SK-N-SH treated with all-trans-retinoic acid at 6 μM for 48 hours (cell line): Measurements from ENCODE around the gene ACTR8.

ENCODE experiments used
- ARNTL ChIP-seq: fragments of 450-650 bp; formaldehyde crosslinking; IDR thresholded peaks from 2 replicates; pipeline ENCODE4 v1.5.0; 2020; ENCODE audit warnings: low read depth, mild to moderate bottlenecking, moderate library complexity, borderline replicate concordance
- CSDC2 ChIP-seq: fragments of 250-450 bp; sonication (Bioruptor Pico); IDR thresholded peaks from 2 replicates; pipeline ENCODE4 v1.5.0; 2020; ENCODE audit warnings: mild to moderate bottlenecking, moderate library complexity
- OSR1 ChIP-seq: fragments of 250-450 bp; sonication (Bioruptor Pico); IDR thresholded peaks from 2 replicates; pipeline ENCODE4 v1.8.0; 2022; ENCODE audit warnings: moderate library complexity, mild to moderate bottlenecking, inconsistent platforms
- PPARA ChIP-seq: fragments of 250-450 bp; sonication (Bioruptor Pico); IDR thresholded peaks from 2 replicates; pipeline ENCODE4 v1.5.0; 2020; ENCODE audit warnings: mild to moderate bottlenecking, borderline replicate concordance
- RARB ChIP-seq: fragments of 250-450 bp; sonication (Bioruptor Pico); IDR thresholded peaks from 2 replicates; pipeline ENCODE4 v1.8.0; 2021; ENCODE audit warnings: mild to moderate bottlenecking, moderate library complexity
- TOX ChIP-seq: fragments of 250-450 bp; sonication (Bioruptor Pico); IDR thresholded peaks from 2 replicates; pipeline ENCODE4 v1.8.0; 2021; ENCODE audit warnings: mild to moderate bottlenecking, moderate library complexity, borderline replicate concordance
- ZFP3 ChIP-seq: fragments of 250-450 bp; sonication (Bioruptor Pico); IDR thresholded peaks from 2 replicates; pipeline ENCODE4 v1.5.0; 2020; ENCODE audit warnings: mild to moderate bottlenecking, moderate library complexity
- ZFP30 ChIP-seq: fragments of 450-650 bp; formaldehyde crosslinking; IDR thresholded peaks from 2 replicates; pipeline ENCODE4 v1.5.0; 2022; ENCODE audit warnings: mild to moderate bottlenecking, moderate library complexity
- TF ChIP-seq, protein P1 (sequence below): fragments of 250-450 bp; sonication (Bioruptor Pico); IDR thresholded peaks from 2 replicates; pipeline ENCODE4 v1.5.1; 2020; ENCODE audit warnings: low read depth, mild to moderate bottlenecking, moderate library complexity
- TF ChIP-seq, protein P2 (sequence below): fragments of 250-450 bp; sonication (Bioruptor Pico); IDR thresholded peaks from 2 replicates; pipeline ENCODE4 v1.8.0; 2020; ENCODE audit warnings: mild to moderate bottlenecking, moderate library complexity, borderline replicate concordance
- TF ChIP-seq, protein P3 (sequence below): fragments of 250-450 bp; sonication (Bioruptor Pico); IDR thresholded peaks from 2 replicates; pipeline ENCODE4 v1.8.0; 2021; ENCODE audit warnings: low read depth, mild to moderate bottlenecking, moderate library complexity, borderline replicate concordance
- TF ChIP-seq, protein P4 (sequence below): fragments of 250-450 bp; sonication (Bioruptor Pico); IDR thresholded peaks from 2 replicates; pipeline ENCODE4 v1.5.1; 2021; ENCODE audit warnings: mild to moderate bottlenecking, moderate library complexity

DNA sequence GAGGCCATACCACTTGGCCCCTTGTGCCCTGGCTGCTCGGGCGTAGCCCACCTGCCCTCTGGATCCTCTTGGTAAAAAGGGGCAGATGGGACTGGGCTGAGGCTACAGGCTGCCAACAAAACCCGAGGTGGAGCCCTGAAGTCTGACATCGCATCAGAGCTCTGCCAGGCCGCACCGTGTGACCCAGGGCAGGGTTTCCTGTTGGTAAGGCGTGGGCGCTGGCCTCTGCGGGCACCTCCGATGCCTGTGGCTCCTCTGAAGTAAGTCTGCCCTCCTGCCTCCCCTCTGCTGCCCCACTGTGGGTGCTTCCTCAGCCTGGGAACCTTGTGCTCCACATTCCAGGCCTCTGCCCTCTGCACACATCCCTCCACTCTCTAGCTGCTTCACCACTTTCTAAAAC is 44.6 kb downstream of the ACTR8 start:
- TF ChIP-seq PPARA (CRISPR knock-in tag): no peak
- TF ChIP-seq, protein P1, sequence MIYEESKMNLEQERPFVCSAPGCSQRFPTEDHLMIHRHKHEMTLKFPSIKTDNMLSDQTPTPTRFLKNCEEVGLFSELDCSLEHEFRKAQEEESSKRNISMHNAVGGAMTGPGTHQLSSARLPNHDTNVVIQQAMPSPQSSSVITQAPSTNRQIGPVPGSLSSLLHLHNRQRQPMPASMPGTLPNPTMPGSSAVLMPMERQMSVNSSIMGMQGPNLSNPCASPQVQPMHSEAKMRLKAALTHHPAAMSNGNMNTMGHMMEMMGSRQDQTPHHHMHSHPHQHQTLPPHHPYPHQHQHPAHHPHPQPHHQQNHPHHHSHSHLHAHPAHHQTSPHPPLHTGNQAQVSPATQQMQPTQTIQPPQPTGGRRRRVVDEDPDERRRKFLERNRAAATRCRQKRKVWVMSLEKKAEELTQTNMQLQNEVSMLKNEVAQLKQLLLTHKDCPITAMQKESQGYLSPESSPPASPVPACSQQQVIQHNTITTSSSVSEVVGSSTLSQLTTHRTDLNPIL (CRISPR knock-in tag): no peak
- TF ChIP-seq, protein P2, sequence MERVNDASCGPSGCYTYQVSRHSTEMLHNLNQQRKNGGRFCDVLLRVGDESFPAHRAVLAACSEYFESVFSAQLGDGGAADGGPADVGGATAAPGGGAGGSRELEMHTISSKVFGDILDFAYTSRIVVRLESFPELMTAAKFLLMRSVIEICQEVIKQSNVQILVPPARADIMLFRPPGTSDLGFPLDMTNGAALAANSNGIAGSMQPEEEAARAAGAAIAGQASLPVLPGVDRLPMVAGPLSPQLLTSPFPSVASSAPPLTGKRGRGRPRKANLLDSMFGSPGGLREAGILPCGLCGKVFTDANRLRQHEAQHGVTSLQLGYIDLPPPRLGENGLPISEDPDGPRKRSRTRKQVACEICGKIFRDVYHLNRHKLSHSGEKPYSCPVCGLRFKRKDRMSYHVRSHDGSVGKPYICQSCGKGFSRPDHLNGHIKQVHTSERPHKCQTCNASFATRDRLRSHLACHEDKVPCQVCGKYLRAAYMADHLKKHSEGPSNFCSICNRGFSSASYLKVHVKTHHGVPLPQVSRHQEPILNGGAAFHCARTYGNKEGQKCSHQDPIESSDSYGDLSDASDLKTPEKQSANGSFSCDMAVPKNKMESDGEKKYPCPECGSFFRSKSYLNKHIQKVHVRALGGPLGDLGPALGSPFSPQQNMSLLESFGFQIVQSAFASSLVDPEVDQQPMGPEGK (CRISPR knock-in tag): no peak
- no peak for TF ChIP-seq ARNTL (CRISPR knock-in tag)
- TF ChIP-seq TOX (CRISPR knock-in tag): no peak
- no peak for TF ChIP-seq RARB (CRISPR knock-in tag)
- TF ChIP-seq, protein P3, sequence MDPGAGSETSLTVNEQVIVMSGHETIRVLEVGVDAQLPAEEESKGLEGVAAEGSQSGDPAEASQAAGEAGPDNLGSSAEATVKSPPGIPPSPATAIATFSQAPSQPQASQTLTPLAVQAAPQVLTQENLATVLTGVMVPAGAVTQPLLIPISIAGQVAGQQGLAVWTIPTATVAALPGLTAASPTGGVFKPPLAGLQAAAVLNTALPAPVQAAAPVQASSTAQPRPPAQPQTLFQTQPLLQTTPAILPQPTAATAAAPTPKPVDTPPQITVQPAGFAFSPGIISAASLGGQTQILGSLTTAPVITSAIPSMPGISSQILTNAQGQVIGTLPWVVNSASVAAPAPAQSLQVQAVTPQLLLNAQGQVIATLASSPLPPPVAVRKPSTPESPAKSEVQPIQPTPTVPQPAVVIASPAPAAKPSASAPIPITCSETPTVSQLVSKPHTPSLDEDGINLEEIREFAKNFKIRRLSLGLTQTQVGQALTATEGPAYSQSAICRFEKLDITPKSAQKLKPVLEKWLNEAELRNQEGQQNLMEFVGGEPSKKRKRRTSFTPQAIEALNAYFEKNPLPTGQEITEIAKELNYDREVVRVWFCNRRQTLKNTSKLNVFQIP (CRISPR knock-in tag): no peak
- no peak for TF ChIP-seq OSR1 (CRISPR knock-in tag)
- TF ChIP-seq, protein P4, sequence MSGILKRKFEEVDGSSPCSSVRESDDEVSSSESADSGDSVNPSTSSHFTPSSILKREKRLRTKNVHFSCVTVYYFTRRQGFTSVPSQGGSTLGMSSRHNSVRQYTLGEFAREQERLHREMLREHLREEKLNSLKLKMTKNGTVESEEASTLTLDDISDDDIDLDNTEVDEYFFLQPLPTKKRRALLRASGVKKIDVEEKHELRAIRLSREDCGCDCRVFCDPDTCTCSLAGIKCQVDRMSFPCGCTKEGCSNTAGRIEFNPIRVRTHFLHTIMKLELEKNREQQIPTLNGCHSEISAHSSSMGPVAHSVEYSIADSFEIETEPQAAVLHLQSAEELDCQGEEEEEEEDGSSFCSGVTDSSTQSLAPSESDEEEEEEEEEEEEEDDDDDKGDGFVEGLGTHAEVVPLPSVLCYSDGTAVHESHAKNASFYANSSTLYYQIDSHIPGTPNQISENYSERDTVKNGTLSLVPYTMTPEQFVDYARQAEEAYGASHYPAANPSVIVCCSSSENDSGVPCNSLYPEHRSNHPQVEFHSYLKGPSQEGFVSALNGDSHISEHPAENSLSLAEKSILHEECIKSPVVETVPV (CRISPR knock-in tag): no peak
- no peak for TF ChIP-seq ZFP30 (CRISPR knock-in tag)
- no peak for TF ChIP-seq ZFP3 (CRISPR knock-in tag)
- no peak for TF ChIP-seq CSDC2 (CRISPR knock-in tag)
